Globus pallidus (tissue), 1 donor: ENCODE measurements around the gene SIL1.
"Not testable (repeated sequence)": the region's sequence is repeated elsewhere in the genome, so short reads cannot be mapped to it uniquely, and the experiment has no call there.

Experiments used
- DNase-seq: peaks from one replicate; pipeline ENCODE4 v3.0.0-alpha.2; 2015; ENCODE audit warnings: low spot score

The SIL1 gene

DNA sequence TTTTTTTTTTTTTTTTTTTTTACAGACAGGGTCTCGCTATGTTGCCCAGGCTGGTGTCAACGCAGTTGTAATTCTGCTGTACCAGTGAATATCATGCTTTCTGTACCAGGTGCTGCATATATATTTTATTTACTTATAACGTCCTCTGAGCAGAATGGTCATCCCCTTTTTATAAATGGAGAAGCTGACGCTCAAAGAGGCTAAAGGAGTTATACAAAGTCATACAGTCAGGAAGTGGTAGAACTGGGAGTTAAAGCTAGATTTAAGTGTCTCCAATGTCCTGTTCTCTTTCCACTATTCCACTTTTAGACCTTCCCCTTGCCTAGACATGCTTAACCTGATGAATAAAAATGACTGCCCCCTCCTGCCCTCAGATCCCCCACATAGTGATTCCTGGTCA lies 1.2 kb upstream of the SIL1 start:
- no peak for DNase-seq

DNA sequence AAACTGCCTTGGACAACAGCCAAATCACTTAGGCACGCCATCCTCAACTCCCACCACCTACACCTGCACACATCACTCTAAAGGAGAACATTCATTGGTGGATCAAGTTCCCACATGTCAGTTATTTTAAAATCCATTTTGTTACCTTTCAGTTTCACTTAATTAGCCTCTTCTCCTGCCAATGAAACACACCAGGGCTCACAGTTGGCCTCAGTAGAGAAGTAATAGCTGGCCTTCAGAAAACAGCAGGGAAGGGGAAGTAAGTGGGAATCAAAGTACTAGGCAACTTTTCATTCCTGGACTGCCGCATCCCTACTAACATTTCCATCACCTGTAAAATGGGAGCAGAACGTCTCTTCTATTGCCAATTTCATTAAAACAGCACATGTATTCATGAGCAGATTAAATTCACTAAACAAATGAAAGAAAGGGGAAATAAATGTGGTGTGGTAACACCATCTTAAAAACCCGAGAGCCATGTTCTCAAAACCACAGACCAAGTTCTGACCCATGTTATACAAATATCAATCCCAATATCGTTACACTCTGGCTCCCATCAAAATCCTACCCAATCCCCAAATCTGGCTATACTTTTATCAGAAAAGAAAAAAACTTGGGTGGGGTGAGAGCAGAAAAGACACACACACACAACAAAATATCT lies 1.7 kb downstream of the SIL1 start:
- no peak for DNase-seq

DNA sequence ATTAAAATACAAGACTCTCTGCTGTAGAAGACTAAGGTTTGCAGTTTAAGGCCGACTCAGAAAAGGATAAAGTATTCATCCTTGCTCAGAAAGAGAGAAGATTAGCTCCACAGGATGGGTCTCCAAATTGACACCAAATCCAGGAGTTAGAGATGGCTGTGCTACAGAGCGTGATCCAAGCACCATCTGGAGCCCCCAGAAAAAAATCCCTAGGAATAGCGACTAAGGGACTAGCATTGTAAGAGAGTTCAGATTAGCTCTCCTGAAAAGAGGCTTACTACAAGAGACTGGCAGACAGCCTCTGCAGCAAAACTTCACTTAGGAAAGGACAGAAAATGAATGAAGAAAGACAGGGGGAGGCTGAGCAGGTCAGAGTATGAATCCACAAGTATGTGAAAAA lies 3.7 kb downstream of the SIL1 start:
- no peak for DNase-seq

DNA sequence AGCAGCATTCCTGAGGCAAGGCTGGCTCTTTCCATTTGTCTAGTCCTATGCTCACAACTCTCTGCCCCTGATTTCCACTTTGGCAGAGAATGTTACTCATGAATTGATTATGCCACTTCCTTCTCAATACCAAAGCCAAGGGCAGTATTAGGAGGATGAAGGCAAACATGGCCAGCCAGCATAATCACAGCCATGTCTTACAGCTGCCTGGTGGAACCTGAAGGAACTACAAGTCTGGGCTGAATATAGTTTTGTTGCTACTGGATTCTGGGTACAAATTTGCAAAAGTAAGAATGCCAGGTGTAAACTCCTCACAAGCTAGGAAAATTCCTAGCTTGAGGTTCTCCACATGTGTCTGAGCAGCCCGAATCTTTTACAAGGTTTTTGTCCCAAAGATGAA lies 4.2 kb downstream of the SIL1 start:
- DNase-seq = no peak

DNA sequence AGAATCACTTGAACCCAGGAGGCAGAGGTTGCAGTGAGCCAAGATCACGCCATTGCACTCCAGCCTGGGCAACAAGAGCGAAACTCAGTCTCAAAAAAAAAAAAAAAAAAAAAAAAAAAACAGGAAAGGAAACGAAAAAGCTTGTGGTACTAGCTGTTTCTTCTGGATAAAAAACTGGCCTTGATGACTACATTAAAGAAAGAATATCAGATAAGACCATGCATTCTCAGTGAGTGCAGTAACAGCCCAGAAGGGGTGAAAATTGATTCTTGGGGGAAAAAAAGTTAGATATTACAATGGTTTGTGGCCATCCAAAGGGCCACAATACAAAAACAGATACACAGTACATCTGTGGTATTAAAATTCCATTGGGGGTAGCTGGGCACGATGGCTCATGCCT lies 5.3 kb downstream of the SIL1 start:
- DNase-seq = not testable (repeated sequence)

DNA sequence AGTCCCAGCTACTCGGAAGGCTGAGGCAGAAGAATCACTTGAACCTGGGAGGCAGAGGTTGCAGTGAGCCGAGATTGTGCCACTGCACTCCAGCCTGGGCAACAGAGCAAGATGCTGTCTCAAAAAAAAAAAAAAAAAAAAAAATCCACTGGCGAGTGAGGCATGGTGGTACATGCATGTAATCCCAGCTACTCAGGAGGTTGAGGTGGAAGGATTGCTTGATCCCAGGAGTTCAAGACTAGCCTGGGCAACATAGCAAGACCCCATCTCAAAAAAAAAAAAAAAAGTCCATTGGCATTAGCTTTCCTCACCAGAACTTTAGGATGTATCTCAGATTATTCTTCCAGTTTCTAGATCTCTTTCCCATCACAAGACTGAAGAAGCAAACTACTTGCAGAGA lies 6.2 kb downstream of the SIL1 start:
- DNase-seq = not testable (repeated sequence)

DNA sequence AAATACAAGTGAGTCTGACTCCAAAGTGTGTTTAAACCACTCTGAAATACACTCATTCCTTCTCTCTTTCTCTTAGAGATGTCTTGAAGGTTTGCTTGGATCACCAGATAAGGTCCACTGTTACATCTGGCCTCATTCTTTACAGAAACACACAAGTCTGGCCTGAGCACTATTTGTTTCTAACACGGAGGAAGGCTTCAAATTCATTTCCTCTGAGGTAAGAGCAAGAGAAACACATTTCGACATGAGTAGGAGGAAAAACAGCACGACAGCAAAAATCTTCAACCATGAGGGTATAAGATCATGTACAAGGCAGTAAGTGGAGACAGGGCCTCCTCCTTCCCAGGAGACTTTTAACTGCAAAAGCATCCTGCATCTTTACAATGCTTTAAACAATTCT lies 8.0 kb downstream of the SIL1 start:
- no peak for DNase-seq

DNA sequence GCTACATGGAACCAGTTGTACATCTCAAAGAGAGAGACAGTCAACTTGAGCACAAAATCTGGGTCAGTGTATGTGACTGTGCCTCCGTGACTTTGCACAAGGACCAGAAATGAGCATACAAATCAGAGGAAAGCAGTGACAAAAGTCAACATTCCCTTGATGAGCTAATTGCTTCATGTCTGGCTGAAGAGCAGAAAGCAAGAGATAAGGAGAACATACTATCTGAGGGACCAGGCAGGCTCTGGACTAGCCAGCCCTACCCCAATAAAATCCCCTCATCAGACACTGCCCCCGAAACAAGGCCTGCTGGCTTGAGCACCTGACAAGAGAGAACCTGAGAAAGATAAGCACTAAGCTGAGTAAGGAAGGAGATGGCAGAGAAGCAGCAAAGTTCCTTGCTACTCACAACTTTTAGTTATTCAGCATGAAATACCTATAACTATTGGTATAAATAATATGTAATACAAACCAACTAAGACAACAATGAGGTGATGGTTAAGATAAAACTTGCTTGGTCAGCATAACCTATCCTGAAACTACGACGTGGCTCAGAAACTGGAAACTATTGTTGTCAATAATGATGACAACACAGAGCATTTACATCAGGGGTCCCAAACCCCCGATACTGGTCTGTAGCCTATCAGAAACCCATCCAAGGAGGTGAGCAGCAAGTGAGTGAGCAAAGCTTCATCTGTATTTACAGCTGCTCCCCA lies 9.5 kb downstream of the SIL1 start:
- no peak for DNase-seq

DNA sequence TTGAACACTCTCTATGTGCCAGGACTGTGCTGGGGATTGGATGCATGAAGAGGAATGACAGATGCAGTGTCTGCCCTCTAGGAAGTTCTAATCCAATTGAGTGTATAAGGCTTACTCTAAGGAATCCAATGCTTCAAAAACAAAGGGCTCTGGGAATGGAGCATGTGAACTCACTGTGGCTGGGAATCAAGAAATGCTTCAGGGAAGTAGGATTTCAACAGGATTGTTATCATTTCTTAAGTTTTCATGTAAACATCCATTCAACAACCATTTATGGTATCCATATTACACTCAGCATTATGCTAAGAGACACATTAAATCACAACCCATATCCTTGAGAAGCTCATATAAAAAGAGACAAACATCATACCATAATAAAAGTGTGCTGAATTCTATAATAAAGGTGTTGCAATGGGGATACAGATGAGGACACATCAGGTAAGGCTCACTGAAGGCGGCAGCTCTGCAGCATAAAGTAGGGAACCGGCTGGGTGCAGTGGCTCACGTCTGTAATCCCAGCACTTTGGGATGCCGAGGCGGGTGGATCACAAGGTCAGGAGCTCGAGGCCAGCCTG lies 11.3 kb downstream of the SIL1 start:
- DNase-seq = no peak

DNA sequence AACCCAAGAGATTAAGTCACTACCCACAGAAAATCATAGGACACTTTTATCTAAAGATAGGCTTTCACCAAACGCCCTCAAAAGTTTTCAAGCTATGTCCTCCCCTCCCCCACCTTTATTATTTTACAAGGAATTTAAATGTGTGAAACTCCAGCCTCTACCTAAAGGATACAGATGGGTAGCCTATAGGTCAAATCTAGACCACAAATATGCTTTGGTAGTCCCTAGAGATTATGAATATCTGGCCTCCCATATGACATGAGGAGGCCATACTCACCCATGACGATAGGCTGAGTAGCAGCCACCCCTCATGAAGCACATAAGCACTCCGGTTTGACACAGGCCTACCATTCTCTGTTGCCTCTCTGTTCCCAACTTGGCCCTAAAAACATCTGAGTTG lies 11.9 kb downstream of the SIL1 start:
- DNase-seq = no peak

DNA sequence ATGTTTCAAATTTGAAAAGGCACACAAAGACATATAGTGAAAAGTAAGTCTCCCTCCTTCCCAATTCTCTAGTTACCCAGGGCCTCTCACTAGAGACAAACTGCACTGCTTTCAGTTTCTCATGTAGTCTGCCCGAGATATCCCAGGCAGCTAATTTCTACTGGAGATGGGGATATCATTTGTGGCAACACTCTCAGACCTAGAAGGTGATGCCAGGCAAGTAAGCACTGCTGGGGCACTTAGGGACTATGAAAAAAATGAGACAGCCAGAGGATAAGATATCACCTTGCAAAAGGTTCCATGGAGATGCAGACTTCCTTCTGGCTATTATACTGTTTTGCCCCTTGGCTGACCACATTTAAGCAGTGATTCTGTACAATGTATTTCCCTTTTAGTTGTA lies 12.6 kb downstream of the SIL1 start:
- no peak for DNase-seq

DNA sequence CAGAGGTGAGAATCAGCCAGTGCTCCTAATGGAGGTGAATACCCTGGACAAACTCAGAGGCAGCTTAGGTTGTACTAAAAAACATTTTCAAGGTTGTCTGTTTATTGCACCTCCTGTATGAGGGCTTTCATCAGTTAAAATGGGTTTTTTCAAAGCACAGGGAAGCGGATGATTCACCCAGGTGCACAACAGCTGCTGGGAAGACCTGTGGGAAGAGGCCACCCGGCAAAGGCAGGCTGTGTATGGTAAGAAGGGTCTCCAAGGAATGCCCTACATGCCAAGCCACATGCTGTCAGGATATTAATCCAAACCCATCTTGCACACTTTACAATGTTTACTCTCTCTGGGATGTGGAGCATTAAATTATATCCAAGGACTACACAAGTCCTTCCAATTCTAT lies 14.7 kb downstream of the SIL1 start:
- DNase-seq = no peak

DNA sequence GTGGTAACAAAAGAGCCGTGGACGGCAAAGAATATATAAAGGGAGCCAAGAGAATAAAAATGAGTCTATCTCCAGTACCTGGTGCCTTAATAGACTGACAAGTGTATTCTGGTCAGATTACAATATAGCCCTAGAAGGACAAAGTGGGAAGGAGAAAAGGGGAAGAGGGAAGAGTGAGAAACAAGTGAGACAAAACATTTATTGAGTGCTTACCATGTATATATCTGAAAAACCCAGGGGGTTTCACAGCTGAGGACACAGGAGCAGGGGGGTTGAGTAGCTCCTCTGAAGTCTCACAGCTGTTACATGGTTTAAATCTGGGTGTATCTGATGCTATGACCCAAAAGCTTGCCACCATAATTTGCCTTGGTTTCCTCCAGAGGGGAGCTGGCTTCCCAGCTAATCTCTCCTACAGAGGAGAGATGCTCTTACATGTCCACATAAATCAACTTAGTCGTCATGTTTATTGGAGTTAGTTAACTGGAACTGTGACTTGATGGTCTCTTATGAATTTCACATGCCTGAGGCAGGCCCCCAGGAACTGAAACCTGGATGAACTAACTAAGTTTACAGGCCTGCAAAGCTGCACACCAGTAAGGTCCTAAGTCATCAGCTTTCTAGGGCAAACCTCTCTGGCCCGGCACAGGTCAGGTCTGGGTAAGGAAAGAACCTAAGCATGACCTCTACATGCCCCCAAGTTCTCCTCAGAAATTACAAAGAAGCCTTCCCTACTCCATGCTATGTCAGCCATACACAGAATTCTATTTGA lies 15.5 kb downstream of the SIL1 start:
- no peak for DNase-seq

DNA sequence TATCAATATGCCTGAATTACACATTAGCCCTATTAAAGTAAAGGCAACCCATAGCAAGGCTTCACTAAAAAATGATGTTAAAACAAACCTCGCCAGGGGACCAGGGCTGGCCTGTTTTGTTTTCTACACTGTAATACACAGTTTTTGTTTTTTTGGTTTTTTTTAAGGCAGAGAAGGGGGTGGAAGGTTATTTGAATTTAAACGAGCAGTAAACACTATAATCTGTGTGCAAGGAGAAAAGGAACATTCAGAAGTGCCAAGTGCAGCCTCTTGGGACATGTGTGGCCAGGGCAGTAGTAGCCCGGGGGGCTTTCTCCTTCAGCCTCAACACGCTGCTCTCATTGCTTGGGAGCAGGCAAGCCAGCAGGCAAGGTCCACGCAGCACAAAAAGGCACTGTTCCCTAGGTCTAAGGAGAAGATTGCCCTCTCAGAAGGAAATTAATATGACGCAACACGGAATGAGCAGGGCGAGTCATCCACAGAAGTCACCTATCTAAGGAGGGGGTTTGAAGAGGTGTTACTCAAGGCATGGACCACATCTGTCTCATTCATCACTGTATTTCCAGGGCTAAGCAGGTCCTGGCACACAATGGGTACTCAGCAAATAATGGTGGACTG lies 16.2 kb downstream of the SIL1 start:
- no peak for DNase-seq

DNA sequence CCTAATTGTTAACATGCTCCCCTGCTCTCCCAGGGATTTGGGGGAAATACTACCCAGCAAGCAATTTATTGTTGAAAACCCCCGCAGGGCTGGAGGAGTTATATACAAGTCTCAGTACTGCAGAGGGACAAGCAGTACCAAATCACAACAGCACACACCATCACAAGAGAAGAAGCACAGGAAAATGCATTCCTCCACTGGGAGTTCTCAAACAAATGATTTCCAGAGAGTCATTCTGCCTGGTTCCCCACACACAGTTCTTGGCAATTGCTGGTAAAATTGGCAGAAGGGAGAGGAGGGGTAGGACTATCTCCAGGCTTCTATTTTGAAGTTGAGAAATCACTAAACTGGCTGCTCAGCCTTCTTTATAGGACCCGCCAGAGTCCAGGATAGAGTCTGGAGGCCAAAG lies 16.8 kb downstream of the SIL1 start:
- DNase-seq = no peak

DNA sequence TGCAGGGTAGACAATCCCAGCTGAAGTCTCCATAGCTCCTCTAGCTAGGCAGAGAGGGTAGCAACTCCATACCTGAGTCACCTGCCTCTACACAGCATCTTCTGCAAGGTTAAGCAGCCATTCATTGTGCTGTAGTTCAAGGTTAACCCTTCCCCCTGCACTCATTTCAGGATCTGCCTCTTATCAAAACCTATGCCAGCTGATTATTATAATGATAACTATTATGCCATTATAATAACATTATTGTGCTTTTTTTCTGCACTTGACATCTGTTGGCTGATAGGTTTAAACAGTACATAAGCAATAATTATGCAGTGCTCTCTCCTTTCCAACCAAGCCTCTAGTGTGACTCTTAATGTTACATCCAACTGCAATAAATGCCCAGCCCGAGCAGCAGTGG lies 17.3 kb downstream of the SIL1 start:
- DNase-seq = no peak

DNA sequence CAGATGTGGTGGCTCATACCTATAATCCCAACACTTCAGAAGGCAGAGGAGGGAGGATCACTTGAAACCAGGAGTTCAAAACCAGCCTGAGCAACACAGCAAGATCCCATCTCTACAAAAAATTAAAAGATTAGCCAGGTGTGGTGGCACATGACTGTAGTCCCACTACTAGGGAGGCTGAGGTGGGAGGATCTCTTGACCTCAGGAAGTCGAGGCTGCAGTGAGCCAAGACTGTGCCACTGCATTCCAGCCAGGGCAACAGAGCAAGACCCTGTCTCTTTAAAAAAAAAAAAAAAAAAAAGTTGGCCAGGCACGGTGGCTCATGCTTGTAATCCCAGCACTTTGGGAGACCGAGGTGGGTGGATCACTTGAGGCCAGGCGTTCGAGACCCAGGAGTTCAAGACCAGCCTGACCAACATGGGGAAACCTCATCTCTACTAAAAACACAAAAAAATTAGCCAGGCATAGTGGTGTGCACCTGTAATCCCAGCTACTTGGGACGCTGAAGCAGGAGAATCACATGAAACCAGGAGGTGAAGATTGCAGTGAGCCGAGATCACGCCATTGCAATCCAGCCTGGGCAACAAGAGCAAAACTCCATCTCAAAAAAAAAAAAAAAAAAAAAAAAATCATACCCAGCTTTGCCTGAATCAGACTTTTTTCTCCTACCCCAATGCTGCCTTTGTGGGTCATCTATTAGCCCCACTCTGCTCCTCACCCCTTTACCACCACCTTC lies 18.2 kb downstream of the SIL1 start:
- DNase-seq = not testable (repeated sequence)

DNA sequence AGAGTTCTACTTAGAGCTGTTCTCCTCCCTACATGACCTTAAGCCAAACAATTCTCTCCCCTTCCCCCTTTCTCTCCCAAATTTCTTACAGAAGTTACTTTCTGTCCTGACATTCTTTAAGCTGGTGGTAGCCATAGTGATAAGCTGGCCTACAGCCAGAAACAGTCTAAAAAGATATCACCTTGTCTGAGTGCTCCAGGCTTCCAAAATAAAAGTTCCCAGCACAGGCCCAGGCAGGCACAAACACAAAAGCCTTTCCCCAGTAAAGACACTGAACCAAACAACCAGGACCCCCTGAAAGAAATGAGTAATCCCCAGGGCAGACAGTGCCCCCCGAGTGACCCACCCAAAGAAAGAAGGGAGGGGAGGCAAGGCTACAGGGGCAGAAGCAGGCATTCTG lies 19.2 kb downstream of the SIL1 start:
- DNase-seq = no peak

DNA sequence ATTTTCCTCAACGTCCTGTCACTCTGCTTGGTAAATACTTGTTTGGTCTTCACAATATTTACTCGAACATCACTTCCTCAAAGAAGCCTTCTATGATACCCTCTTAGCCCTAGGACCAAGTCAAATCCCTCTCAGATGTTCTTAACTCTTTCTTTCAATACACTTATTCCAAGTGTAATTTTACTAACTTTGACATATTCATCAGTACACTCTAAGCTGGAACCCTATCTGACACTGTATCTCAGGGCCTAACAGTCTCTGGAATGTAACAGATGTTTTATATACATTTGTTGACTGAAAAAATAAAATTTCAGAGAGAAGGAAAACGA lies 19.6 kb downstream of the SIL1 start:
- DNase-seq = no peak

DNA sequence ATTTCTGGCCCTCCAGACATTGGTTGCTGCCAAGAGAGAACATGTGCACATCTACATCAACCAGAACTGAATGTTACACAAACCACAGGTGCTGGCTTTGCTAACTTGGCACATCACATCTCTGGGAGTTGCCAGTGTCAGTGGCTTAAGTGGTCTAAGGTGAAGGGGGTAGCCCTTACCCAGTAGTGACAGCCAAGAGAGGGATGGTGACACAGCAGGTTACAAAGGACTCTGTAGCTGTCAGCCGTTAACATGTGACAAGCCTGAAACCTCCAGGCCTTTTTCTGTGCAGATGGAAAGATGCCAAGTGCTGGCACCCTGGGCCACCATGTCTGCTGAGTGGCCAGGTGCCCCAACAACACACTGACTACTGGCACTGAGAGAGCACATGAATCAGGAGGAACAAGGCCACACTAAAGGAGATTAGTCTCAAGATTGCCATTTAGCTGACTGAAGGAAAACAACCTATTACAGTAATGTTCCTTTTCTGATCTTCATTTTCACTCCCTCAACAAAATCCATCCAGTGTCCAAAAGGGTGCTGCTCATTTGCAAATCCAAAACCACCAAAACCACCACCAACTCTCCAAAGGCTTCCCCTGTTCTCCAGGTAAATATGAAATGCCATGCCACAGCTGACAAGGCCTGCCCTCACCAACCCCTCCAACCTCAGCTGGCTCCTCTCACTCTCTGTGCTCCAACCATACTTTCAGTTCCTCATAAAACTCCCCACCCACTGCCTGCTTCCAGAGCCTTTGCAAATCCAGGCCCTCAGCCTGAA lies 20.2 kb downstream of the SIL1 start:
- no peak for DNase-seq

DNA sequence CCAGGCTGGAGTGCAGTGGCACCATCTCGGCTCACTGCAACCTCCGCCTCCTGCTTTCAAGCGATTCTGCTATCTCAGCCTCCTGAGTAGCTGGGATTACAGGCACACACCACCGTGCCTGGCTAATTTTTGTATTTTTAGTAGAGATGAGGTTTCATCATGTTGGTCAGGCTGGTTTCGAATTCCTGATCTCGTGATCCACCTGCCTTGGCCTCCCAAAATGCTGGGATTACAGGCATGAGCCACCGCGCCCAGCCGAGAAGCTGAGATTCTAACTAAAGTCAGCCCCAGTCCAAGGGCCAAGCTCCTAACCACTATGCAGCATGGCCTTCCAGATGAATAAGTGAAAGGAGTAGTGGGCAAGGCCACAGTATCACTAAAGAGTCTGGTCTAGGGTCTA lies 20.9 kb downstream of the SIL1 start:
- DNase-seq = not testable (repeated sequence)
